NCI-H146 treated with DMSO at 0.1 percent for 48 hours (cell line): ENCODE results near the gene NSUN4.

ENCODE experiments used
- DNase-seq: peaks from one replicate; lab custom pipeline; 2025; ENCODE audit not compliant: unreplicated experiment; lab: John Stamatoyannopoulos, UW

The NSUN4 gene

DNA sequence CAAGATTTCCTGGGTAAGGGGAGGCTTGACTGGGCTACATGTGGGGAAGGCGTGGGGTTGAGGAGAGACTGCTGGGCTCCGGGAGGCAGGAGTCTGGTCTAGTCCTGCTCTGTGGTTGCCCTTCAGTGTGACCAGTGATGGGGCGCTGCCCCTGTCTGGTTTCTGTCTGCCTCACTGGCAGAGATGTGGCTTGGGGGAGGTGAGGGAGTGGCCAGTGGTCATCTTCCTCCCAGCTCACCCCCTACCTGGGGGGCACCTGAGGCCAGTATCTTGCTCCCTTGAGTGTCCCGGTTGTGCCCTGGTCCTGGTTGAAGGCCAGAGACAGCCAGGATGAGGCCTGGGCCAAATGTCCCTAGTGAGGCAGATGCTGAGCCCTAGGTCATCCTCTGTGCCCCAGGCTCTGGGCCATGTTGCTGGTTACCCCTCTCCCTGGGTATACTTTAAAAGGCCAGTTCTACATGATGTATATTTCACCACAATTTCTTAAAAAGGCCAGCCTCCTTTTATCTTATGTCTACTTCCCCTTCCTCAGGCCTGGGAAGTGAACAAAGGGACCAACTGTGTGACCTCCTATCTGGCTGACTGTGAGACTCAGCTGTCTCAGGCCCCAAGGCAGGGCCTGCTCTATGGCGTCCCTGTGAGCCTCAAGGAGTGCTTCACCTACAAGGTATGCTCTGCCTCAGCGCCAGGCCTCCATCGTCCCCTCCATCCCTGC is 64.0 kb downstream of the NSUN4 start:
- no peak for DNase-seq

GRCh38 chr1:46405197-46405555 is 64.6 kb downstream of the NSUN4 start:
- DNase-seq, result no peak

- DNase-seq, result no peak
These were observed 65.1 kb downstream of the NSUN4 start for GRCh38 chr1:46405724-46406123.

DNA sequence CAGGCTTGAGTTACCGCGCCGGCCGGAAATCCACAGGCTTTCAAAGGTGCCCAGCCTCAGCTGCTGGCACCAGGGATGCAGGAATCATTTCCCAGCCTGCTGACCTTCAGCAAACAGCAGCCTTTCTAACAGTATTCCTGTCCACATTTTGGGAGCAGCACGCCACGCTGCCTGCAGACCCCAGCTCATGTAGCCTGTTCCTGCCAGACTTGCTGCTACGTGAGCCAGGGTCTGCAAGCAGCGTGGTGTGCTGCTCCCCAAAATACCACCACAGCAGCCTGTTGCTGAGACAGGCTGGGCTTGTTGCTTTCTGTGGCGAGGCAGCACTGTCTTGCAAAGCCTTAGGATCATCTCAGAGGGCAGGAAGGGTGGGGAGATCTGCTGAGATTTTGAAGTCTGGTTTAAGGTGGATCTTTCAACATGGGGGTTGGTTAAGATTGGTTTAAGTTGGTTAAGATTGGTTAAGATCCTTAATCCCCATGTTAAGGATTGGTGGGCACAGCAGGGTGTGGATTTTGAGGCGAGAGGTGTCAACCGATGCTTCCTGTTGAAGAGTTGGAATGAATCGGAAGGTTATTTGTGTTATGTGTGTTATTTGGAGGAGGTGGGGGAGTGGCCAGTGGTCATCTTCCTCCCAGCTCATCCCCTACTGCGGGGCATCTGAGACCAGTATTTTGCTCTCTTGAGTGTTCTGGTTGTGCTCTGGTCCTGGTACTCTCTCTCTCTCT is 66.4 kb downstream of the NSUN4 start:
- no peak for DNase-seq

DNA sequence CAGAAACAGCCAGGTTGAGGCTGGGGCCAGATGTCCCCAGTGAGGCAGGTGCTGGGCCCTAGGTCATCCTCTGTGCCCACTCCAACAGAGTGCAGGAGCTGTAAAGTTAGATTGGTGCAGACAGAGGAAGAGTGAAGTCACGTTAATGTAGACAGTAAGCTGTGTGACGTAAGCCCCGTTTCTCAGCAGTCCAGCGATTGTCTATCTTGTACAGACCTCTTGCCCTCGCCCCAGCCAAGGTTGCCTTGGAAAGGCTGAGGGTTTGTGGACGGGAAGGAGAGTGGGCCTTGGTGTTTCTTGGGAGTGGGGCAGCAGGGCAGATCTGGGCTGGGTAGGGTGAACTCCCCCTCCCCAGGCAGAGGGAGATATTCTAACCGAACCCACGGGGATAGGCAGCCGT is 67.0 kb downstream of the NSUN4 start:
- DNase-seq, result no peak

GRCh38 chr1:46408356-46409062 is 67.9 kb downstream of the NSUN4 start:
- no peak for DNase-seq

- DNase-seq, result no peak
These were observed 68.4 kb downstream of the NSUN4 start for GRCh38 chr1:46409063-46409372.

DNA sequence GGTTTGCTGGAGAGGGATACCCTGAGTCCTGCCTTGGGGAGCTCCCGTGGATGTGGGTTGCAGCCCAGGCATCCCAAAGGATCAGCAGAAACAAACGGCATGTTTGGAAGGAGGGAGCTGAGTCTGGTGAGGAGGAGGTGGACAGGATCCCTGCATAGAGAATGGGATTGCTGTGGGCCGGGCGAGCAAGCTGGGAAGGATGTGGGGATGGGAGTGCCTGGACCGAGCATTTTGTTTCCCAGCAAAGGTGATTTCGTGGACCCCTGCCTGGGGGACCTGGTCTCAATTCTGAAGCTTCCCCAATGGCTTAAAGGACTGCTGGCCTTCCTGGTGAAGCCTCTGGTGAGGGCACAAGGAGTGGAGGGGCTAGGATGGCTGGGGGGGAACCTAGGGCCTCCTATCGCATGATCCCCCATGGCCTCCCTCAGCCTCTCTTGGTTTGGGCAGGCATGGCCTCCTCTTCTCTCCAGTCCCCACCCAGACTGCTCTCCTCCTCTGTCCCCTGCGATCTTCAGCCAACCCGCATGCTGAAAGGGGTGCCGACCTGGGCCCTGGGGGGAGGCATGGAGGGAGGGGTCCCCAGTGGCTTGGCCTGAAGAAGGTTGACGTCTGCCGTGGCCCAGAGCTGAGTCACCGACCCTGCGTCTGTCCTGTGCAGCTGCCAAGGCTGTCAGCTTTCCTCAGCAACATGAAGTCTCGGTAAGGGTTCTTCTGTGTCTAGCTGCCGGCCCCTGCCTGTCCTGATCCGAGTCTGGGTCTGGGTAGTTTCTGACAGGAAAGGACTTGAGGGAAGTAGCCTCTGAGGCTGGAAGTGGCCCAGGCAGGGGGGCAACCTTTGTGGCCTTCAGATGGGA is 69.8 kb downstream of the NSUN4 start:
- no peak for DNase-seq

DNA sequence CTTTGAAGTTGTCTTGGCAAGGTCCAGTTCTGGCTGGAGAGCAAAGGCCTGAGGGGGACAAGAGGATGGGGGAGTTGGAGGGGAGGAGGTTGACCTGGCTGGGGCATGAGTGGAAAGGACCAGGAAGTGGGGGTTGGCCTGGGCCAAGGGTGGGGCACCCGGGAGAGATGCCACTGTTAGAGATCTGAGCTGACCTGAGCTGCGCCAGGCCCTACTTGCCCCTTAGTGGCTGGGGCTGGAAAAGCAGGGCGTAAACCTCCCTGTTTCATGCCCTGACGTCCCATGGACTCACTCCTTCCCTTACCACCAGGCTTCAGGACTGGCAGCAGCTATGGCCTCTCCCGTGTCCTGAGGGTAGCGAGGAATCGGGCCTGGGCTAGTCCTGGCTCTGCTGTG is 70.4 kb downstream of the NSUN4 start:
- DNase-seq, result no peak
